H1 (cell line): Measurements from ENCODE around the gene SRGAP3. TPM values are rescaled to one million over a fixed set of nuclear protein-coding genes. Genes with fewer than 3 reads are reported as not detected.
A peak's percentile ranks its signal among the peaks of the same experiment; 100 is the strongest.

Experiments
- CTCF ChIA-PET: fragments of 300-600 bp; sonication (Branson Sonifier 250); formaldehyde crosslinking; loops from one replicate; lab custom pipeline; 2021; ENCODE audit not compliant: partially characterized antibody; lab: Charles Lee
- POLR2A ChIA-PET: fragments of 300-600 bp; sonication (Branson Sonifier 250); formaldehyde crosslinking; loops from one replicate; lab custom pipeline; 2021; ENCODE audit warnings: inconsistent platforms; ENCODE audit not compliant: partially characterized antibody; lab: Charles Lee
- DNase-seq, 2 experiments: peaks; one replicate each; pipeline versions ENCODE4 v3.0.0 to v3.0.0-alpha.2; 2010 to 2022; ENCODE audit warnings: low spot score in 2 of 2, low read depth in 1 of 2, mixed read lengths in 1 of 2
- FAIRE-seq: peaks from 2 replicates; lab custom pipeline; 2011; peaks lifted over from hg19 to GRCh38; lab: Jason Lieb, UNC
- H2AFZ ChIP-seq: 2 replicates; pipeline ENCODE4 v1.8.1; 2012; ENCODE audit warnings: low read length, inconsistent platforms
- H2AK5ac ChIP-seq: 2 replicates; pipeline ENCODE4 v1.6.1; 2013; ENCODE audit warnings: low read depth, low read length
- H2BK120ac ChIP-seq: replicated peaks from 2 replicates; pipeline ENCODE3; 2013; ENCODE audit warnings: low read depth, low read length, inconsistent platforms
- H2BK12ac ChIP-seq: 2 replicates; pipeline ENCODE4 v1.6.1; 2013; ENCODE audit warnings: low read depth, low read length
- H2BK15ac ChIP-seq: 2 replicates; pipeline ENCODE4 v1.6.1; 2013; ENCODE audit warnings: low read length
- H2BK20ac ChIP-seq: 2 replicates; pipeline ENCODE4 v1.6.1; 2013; ENCODE audit warnings: low read length
- H2BK5ac ChIP-seq: 2 replicates; pipeline ENCODE4 v1.6.1; 2013; ENCODE audit warnings: low read depth, low read length
- H3K14ac ChIP-seq: 2 replicates; pipeline ENCODE4 v1.6.1; 2013; ENCODE audit warnings: inconsistent platforms; ENCODE audit not compliant: insufficient read length
- H3K18ac ChIP-seq: 2 replicates; pipeline ENCODE4 v1.6.1; 2013; ENCODE audit warnings: low read length; ENCODE audit errors: extremely low read depth
- H3K23ac ChIP-seq: 2 replicates; pipeline ENCODE4 v1.6.1; 2013; ENCODE audit warnings: inconsistent platforms; ENCODE audit not compliant: insufficient read length
- H3K23me2 ChIP-seq: 2 replicates; pipeline ENCODE4 v1.6.1; 2013; ENCODE audit warnings: low read depth, low read length
- H3K27ac ChIP-seq: 2 replicates; pipeline ENCODE4 v1.6.1; 2011; ENCODE audit warnings: low read depth, low read length, inconsistent platforms
- H3K27me3 ChIP-seq, 4 experiments: replicated peaks in 1 of 4; 1 replicate in 1 of 4; 2 replicates in 3 of 4; pipeline versions ENCODE4 v1.6.1 to v1.8.1; 2011 to 2013; ENCODE audit warnings: low read length in 3 of 4, mild to moderate bottlenecking in 3 of 4, inconsistent platforms in 2 of 4, mixed read lengths in 2 of 4, moderate library complexity in 1 of 4; ENCODE audit not compliant: control insufficient read depth in 3 of 4, insufficient read depth in 3 of 4; ENCODE audit errors: extremely low read depth in 1 of 4
- H3K36me3 ChIP-seq, 4 experiments: 2 replicates each; pipeline versions ENCODE4 v1.6.1 to v1.8.1; 2011 to 2013; ENCODE audit warnings: mild to moderate bottlenecking in 4 of 4, low read length in 3 of 4, moderate library complexity in 2 of 4, control low read depth in 1 of 4, inconsistent platforms in 1 of 4; ENCODE audit not compliant: insufficient read depth in 4 of 4, control insufficient read depth in 2 of 4
- H3K4ac ChIP-seq: replicated peaks from 2 replicates; pipeline ENCODE3; 2013; ENCODE audit warnings: low read length, low read depth, mixed read lengths, inconsistent platforms; ENCODE audit not compliant: insufficient read length
- H3K4me1 ChIP-seq, 4 experiments: replicated peaks in 1 of 4; 1 replicate in 1 of 4; 2 replicates in 3 of 4; pipeline versions ENCODE4 v1.6.1 to v1.8.1; 2011 to 2013; ENCODE audit warnings: low read length in 3 of 4, inconsistent platforms in 2 of 4, mixed read lengths in 1 of 4; ENCODE audit not compliant: insufficient read depth in 4 of 4, control insufficient read depth in 3 of 4
- H3K4me2 ChIP-seq, 2 experiments: 2 replicates each; pipeline versions ENCODE4 v1.6.1 to v1.8.1; 2011 to 2013; ENCODE audit warnings: low read depth in 2 of 2, low read length in 2 of 2, control low read depth in 1 of 2, inconsistent platforms in 1 of 2, mild to moderate bottlenecking in 1 of 2; ENCODE audit not compliant: insufficient read depth in 1 of 2
- H3K4me3 ChIP-seq, 4 experiments: fragments of 200-600, 300-600 bp in 1 of 4; sonication (generic), shearing (Covaris generic), sonication (Bioruptor Twin) in 1 of 4; 2 replicates each; pipeline versions ENCODE4 v1.5.1 to v1.8.1; 2011 to 2016; ENCODE audit warnings: low read length in 4 of 4, low read depth in 3 of 4, control low read depth in 2 of 4, inconsistent platforms in 2 of 4, mild to moderate bottlenecking in 2 of 4, mixed read lengths in 1 of 4, moderate library complexity in 1 of 4; ENCODE audit not compliant: insufficient read depth in 2 of 4; ENCODE audit errors: extremely low read depth in 1 of 4
- H3K56ac ChIP-seq: replicated peaks from 2 replicates; pipeline ENCODE3; 2013; ENCODE audit warnings: low read depth, mild to moderate bottlenecking, mixed read lengths, low read length, inconsistent platforms; ENCODE audit not compliant: insufficient read length
- H3K79me1 ChIP-seq: 2 replicates; pipeline ENCODE4 v1.6.1; 2013; ENCODE audit warnings: low read depth, low read length, control low read depth
- H3K79me2 ChIP-seq, 2 experiments: 2 replicates each; pipeline versions ENCODE4 v1.6.1 to v1.8.1; 2012 to 2013; ENCODE audit warnings: low read length in 2 of 2, mild to moderate bottlenecking in 2 of 2, inconsistent platforms in 1 of 2; ENCODE audit not compliant: insufficient read depth in 2 of 2, control insufficient read depth in 1 of 2
- H3K9ac ChIP-seq, 4 experiments: replicated peaks in 1 of 4; 1 replicate in 1 of 4; 2 replicates in 3 of 4; pipeline versions ENCODE4 v1.6.1 to v1.8.1; 2011 to 2013; ENCODE audit warnings: low read depth in 3 of 4, low read length in 3 of 4, control low read depth in 2 of 4, mild to moderate bottlenecking in 2 of 4, moderate library complexity in 2 of 4, inconsistent platforms in 1 of 4; ENCODE audit errors: extremely low read depth in 1 of 4
- H3K9me3 ChIP-seq, 2 experiments: 2 replicates each; pipeline versions ENCODE4 v1.6.1 to v1.8.1; 2012 to 2013; ENCODE audit warnings: mild to moderate bottlenecking in 2 of 2, moderate library complexity in 2 of 2, control low read depth in 1 of 2, inconsistent platforms in 1 of 2, low read depth in 1 of 2, low read length in 1 of 2, mixed read lengths in 1 of 2; ENCODE audit not compliant: insufficient read depth in 2 of 2
- H4K20me1 ChIP-seq, 2 experiments: replicated peaks in 1 of 2; 2 replicates each; pipeline versions ENCODE3 to v1.8.1; 2011 to 2013; ENCODE audit warnings: inconsistent platforms in 2 of 2, low read length in 2 of 2, mild to moderate bottlenecking in 1 of 2; ENCODE audit not compliant: insufficient read depth in 2 of 2, control insufficient read depth in 1 of 2
- H4K5ac ChIP-seq: 2 replicates; pipeline ENCODE4 v1.6.1; 2013; ENCODE audit warnings: low read length, low read depth, mixed read lengths, inconsistent platforms; ENCODE audit not compliant: insufficient read length
- H4K8ac ChIP-seq: 2 replicates; pipeline ENCODE4 v1.8.0; 2013; ENCODE audit warnings: mild to moderate bottlenecking, moderate library complexity, low read length, inconsistent platforms; ENCODE audit not compliant: insufficient read depth; ENCODE audit errors: extremely low read depth
- H4K91ac ChIP-seq: replicated peaks from 2 replicates; pipeline ENCODE3; 2013; ENCODE audit warnings: low read length, mixed read lengths, inconsistent platforms; ENCODE audit not compliant: insufficient read length
- KDM1A ChIP-seq: fragments of 200-600, 300-600 bp; sonication (generic); IDR thresholded peaks from 2 replicates; pipeline ENCODE4 v1.7.1; 2016; ENCODE audit warnings: mild to moderate bottlenecking, low read length, borderline replicate concordance
- SUZ12 ChIP-seq: fragments of 200-600 bp; sonication (generic); IDR thresholded peaks from 2 replicates; pipeline ENCODE4 v1.6.1; 2012; ENCODE audit warnings: mild to moderate bottlenecking, inconsistent platforms, low read length, moderate library complexity, mixed read lengths
- WGBS, 2 experiments: shearing (Covaris generic) in 1 of 2; methylation state at CpG; one replicate each; pipeline versions ENCODE4 v1.1.6 to v1.1.7; 2013 to 2015; ENCODE audit warnings: low lambda C conversion rate in 2 of 2, mixed read lengths in 2 of 2, inconsistent platforms in 1 of 2, low coverage in 1 of 2, missing lambda C conversion rate in 1 of 2; ENCODE audit not compliant: insufficient replicate concordance in 2 of 2, insufficient coverage in 1 of 2, insufficient read length in 1 of 2; ENCODE audit errors: extremely low coverage in 1 of 2, missing lambda C conversion rate in 1 of 2; 5-methylcytosine and 5-hydroxymethylcytosine counted together
- polyA plus RNA-seq, 7 experiments: library from polyadenylated mRNA; depleted of rRNA in 3 of 7; stranded (reverse) in 5 of 7; unstranded in 2 of 7; fragments of >200 nt in 5 of 7; fragments of 200-250 nt in 2 of 7; gene quantifications; 1 replicate in 5 of 7; 2 replicates in 1 of 7; 4 replicates in 1 of 7; pipeline versions ENCODE4 v1.2.1 to v1.2.3, GENCODE V29; 2011 to 2013; ENCODE audit warnings: missing spikeins in 2 of 7, mixed read lengths in 2 of 7
- total RNA-seq: library from RNA; stranded (reverse); fragmentation: NEBNext Ultra II Directional; extraction: Animal tissue kit (Norgen Biotek cat#: 25700); gene quantifications from 2 replicates; pipeline ENCODE4 v1.2.1, GENCODE V29; 2021

Gene SRGAP3
- total and polyA plus RNA-seq, 2 of the 8 experiments (the other 6 are each of a cell fraction or from before 2014, with no cell fraction given): 5.8 to 11.4 TPM

- POLR2A ChIA-PET: no interaction called here
- FAIRE-seq: no peak
- Histone ChIP-seq H3K27ac (no peak overlapping the region), H2BK20ac (no peak overlapping the region), H3K4ac (no peak overlapping the region), H3K23me2 (no peaks in the 10 kb centered on the region), H3K79me2 (no peaks in the 10 kb centered on the region), H3K27me3 (no peaks in the 10 kb centered on the region), H3K4me1 (no peaks in the 10 kb centered on the region), H3K23ac (no peak overlapping the region), H2AFZ (no peak overlapping the region), H4K20me1 (no peaks in the 10 kb centered on the region), H3K79me1 (no peaks in the 10 kb centered on the region), H2BK15ac (no peak overlapping the region), H2BK120ac (no peak overlapping the region), H4K8ac (no peak overlapping the region), H3K4me3 (no peak overlapping the region), H3K9ac (no peak overlapping the region), H4K91ac (no peak overlapping the region), H3K56ac (no peak overlapping the region), H4K5ac (no peak overlapping the region), H2AK5ac (no peak overlapping the region), H3K14ac (no peak overlapping the region), H3K9me3 (peaks cover 0 to 5% of the 10 kb centered on the region in 2 experiments; a peak in 2 of 4 replicates), H2BK5ac (no peak overlapping the region), H3K18ac (no peak overlapping the region), H2BK12ac (no peak overlapping the region), H3K4me2 (no peak overlapping the region), H3K36me3 (peaks cover 0 to 5% (median 0%) of the 10 kb centered on the region in 4 experiments; a peak in 1 of 8 replicates)
- WGBS, 2 experiments: 55% methylated on average over 1 of the region's 1 CpG; no CpG with 5 or more reads in 1 of the 2 experiments
- TF ChIP-seq KDM1A (peak; percentile 74; the same call in 1 of the 2 replicates), SUZ12 (no peak)
- CTCF ChIA-PET: interaction anchor here (0.6 kb wide), 1 partner anchor 215 kb away, joined by 4 read pairs; no protein-coding TSS in a partner anchor
- no peak for DNase-seq
Observed at GRCh38 chr3:9062570-9062969, 186.9 kb downstream of the SRGAP3 start.
